Omental fat pad (tissue), 4 donors: ENCODE measurements around the gene SGK1. TPM values are rescaled to one million over a fixed set of nuclear protein-coding genes. Genes with fewer than 3 reads are reported as not detected.

Experiments used
- ATAC-seq: fragments of 150-250 bp; one replicate; pipeline ENCODE4 v1.9.1; 2016; ENCODE audit warnings: mild to moderate bottlenecking, moderate library complexity; ENCODE audit not compliant: low FRiP score
- DNase-seq: peaks from one replicate; pipeline ENCODE4 v3.0.0-alpha.2; 2019; ENCODE audit warnings: low spot score
- CTCF ChIP-seq, 3 donors: fragments of 450-650 bp; IDR thresholded peaks; one replicate each; pipeline ENCODE4 v1.5.1; 2016 to 2017; ENCODE audit warnings: antibody characterized with exemption in 3 of 3, mild to moderate bottlenecking in 3 of 3, moderate library complexity in 2 of 3
- total RNA-seq, 4 donors: library from RNA; depleted of rRNA; stranded (reverse); fragments of >200 nt; gene quantifications; one replicate each; pipeline ENCODE4 v1.1.0, GENCODE V29; 2016

Gene SGK1
- total RNA-seq, 4 donors from 2014 or later: 355 to 1,386 (median 540) TPM

GRCh38 chr6:134318974-134319281 is 1.0 kb upstream of the SGK1 start:
- DNase-seq (no peak), ATAC-seq (no peak)
- TF ChIP-seq CTCF (IDR thresholded peaks at IDR 0.05): no peak

GRCh38 chr6:134318236-134318973 is 493 bp upstream of the SGK1 start:
- DNase-seq (no peak), ATAC-seq (no peak)
- no peak for TF ChIP-seq CTCF (IDR thresholded peaks at IDR 0.05)

GRCh38 chr6:134316733-134317431 is 1.0 kb downstream of the SGK1 start:
- ATAC-seq (no peak), DNase-seq (no peak)

GRCh38 chr6:134315974-134316441 is 1.9 kb downstream of the SGK1 start:
- no peak for DNase-seq
- no peak for ATAC-seq
- TF ChIP-seq CTCF (IDR thresholded peaks at IDR 0.05): no peak

More at GRCh38 chr6:134316733-134317431, 1.0 kb downstream of the SGK1 start:
- TF ChIP-seq CTCF (IDR thresholded peaks at IDR 0.05): no peak

GRCh38 chr6:134315189-134315588 is 2.7 kb downstream of the SGK1 start:
- TF ChIP-seq CTCF (IDR thresholded peaks at IDR 0.05): no peak
- ATAC-seq: no peak
- DNase-seq: no peak

GRCh38 chr6:134314006-134314821 is 3.7 kb downstream of the SGK1 start:
- DNase-seq (no peak), ATAC-seq (no peak)
- no peak for TF ChIP-seq CTCF (IDR thresholded peaks at IDR 0.05)
